ENCODE data around the gene RPS6KC1.

RPS6KC1 gene

DNA sequence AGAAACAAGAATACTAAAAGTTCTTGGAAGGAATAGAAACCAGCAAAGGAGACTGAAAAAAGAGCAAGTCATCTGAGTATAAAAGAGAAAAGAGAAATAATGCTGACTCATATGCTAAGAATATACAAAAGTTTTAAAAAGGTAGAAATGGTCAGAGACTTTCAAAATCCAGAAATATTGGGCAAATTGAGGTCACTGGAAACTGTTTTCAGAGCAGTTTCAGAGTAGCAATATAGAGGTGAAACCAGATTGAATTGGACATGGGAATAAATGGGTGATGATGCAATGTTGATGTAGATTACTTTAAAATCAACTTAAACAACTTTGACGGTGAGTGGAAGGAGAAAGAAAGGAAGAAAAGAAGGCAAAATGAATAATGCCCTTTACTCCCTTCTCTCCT is 1.8 kb upstream of the RPS6KC1 start:
- Histone ChIP-seq H3K79me2 (ENCODE audit: insufficient read depth, low read length) (peaks cover 8% of the 10 kb centered on the region; the same call in 1 of the 2 replicates), H2AFZ (ENCODE audit: low read length) (no peak overlapping the region), H3K4me2 (ENCODE audit: low read depth, low read length, poor library complexity, severe bottlenecking) (no peak overlapping the region), H3K9me2 (replicated peaks; ENCODE audit: low read depth, low read length) (no peaks in the 10 kb centered on the region), H3K36me3 (ENCODE audit: insufficient read depth, low read length) (no peaks in the 10 kb centered on the region), H3K4me1 (ENCODE audit: insufficient read depth, low read length, poor library complexity, severe bottlenecking) (peaks cover 24% of the 10 kb centered on the region), H3K9ac (ENCODE audit: low read depth, low read length, poor library complexity, severe bottlenecking) (no peak overlapping the region), H3K4me3 (ENCODE audit: low read length, poor library complexity, severe bottlenecking) (no peak overlapping the region), H4K20me1 (ENCODE audit: insufficient read depth, low read length, poor library complexity, severe bottlenecking) (no peaks in the 10 kb centered on the region), H3K9me3 (ENCODE audit: insufficient read depth, low read depth, low read length) (peaks cover 6% of the 10 kb centered on the region; the same call in 1 of the 2 replicates), H3F3A (ENCODE audit: low read depth) (no peaks in the 10 kb centered on the region), H3K27me3 (ENCODE audit: insufficient read depth, low read length, poor library complexity, severe bottlenecking) (peaks cover 67% of the 10 kb centered on the region)
- TF ChIP-seq EZH2phosphoT487 (IDR thresholded peaks at IDR 0.05; ENCODE audit: borderline replicate concordance): no peak
- TF ChIP-seq CTCF (conservative IDR thresholded peaks at IDR 0.05; ENCODE audit: low read length): no peak

DNA sequence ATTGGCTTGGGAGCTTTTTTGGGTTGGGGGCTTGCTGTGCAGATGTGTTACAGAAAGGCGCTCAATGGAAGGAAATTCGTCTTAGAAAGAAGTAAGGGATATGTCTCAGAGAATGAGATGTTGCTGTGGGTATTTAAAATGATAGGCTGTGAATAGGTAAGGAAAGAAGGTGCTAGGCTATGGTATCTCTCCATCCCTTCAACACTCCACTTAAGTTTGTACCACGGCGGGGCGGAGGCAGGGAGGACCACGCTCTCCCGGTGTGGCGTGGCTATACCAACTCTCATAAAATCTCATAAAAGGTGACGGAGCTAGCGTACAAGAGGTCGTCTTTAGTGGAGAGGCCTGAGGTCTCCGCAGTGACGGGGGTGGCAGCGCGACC is 305 bp upstream of the RPS6KC1 start:
- no peaks in the 10 kb centered on the region for H3K9me2 ChIP-seq (replicated peaks; ENCODE audit: low read depth, low read length)
- no peaks in the 10 kb centered on the region for H3K36me3 ChIP-seq (ENCODE audit: insufficient read depth, low read length)
- H3K9me3 ChIP-seq (ENCODE audit: insufficient read depth, low read depth, low read length): peaks cover 6% of the 10 kb centered on the region; the same call in 1 of the 2 replicates
- peaks cover 52% of the 10 kb centered on the region for H3K27me3 ChIP-seq (ENCODE audit: insufficient read depth, low read length, poor library complexity, severe bottlenecking)
- peak overlapping the region; percentile 97 for H3K4me3 ChIP-seq (ENCODE audit: low read length, poor library complexity, severe bottlenecking)
- H3K79me2 ChIP-seq (ENCODE audit: insufficient read depth, low read length): peaks cover 12% of the 10 kb centered on the region
- no peaks in the 10 kb centered on the region for H4K20me1 ChIP-seq (ENCODE audit: insufficient read depth, low read length, poor library complexity, severe bottlenecking)
- TF ChIP-seq CTCF (conservative IDR thresholded peaks at IDR 0.05; ENCODE audit: low read length) (no peak), EZH2phosphoT487 (IDR thresholded peaks at IDR 0.05; ENCODE audit: borderline replicate concordance) (no peak)
- no peak overlapping the region for H3K9ac ChIP-seq (ENCODE audit: low read depth, low read length, poor library complexity, severe bottlenecking)
- H3K4me2 ChIP-seq (ENCODE audit: low read depth, low read length, poor library complexity, severe bottlenecking): peak overlapping the region; percentile 76
- H3F3A ChIP-seq (ENCODE audit: low read depth): no peaks in the 10 kb centered on the region
- H3K4me1 ChIP-seq (ENCODE audit: insufficient read depth, low read length, poor library complexity, severe bottlenecking): peaks cover 29% of the 10 kb centered on the region
- H2AFZ ChIP-seq (ENCODE audit: low read length): peak overlapping the region; percentile 100

DNA sequence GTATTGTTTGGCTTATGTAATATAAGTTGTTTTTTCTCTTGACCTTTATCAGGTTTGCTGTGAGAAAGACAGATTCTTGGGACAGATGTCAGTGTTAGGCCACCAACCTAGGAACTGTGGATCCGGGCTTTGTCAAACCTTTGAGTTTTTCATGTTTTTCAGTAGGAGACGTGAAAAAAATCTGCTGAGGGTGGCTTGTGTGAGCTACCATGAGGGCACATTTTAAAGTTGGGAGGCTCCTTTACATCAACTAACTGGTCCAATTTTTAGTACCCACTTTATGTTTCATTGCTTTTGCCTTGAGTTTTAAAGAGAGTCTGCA is 801 bp downstream of the RPS6KC1 start:
- TF ChIP-seq EZH2phosphoT487 (IDR thresholded peaks at IDR 0.05; ENCODE audit: borderline replicate concordance) (no peak), CTCF (conservative IDR thresholded peaks at IDR 0.05; ENCODE audit: low read length) (no peak)
- Histone ChIP-seq H3K79me2 (ENCODE audit: insufficient read depth, low read length) (peaks cover 12% of the 10 kb centered on the region), H3K9me2 (replicated peaks; ENCODE audit: low read depth, low read length) (no peaks in the 10 kb centered on the region), H3K4me3 (ENCODE audit: low read length, poor library complexity, severe bottlenecking) (peak overlapping the region; percentile 97), H3K4me2 (ENCODE audit: low read depth, low read length, poor library complexity, severe bottlenecking) (peak overlapping the region; percentile 76), H3K9ac (ENCODE audit: low read depth, low read length, poor library complexity, severe bottlenecking) (peak overlapping the region; percentile 73), H3K27me3 (ENCODE audit: insufficient read depth, low read length, poor library complexity, severe bottlenecking) (peaks cover 41% of the 10 kb centered on the region), H3K9me3 (ENCODE audit: insufficient read depth, low read depth, low read length) (peaks cover 6% of the 10 kb centered on the region; the same call in 1 of the 2 replicates), H3K36me3 (ENCODE audit: insufficient read depth, low read length) (no peaks in the 10 kb centered on the region), H3K4me1 (ENCODE audit: insufficient read depth, low read length, poor library complexity, severe bottlenecking) (peaks cover 29% of the 10 kb centered on the region), H3F3A (ENCODE audit: low read depth) (no peaks in the 10 kb centered on the region), H4K20me1 (ENCODE audit: insufficient read depth, low read length, poor library complexity, severe bottlenecking) (no peaks in the 10 kb centered on the region), H2AFZ (ENCODE audit: low read length) (peak overlapping the region; percentile 100; the same call in 1 of the 2 replicates)

All from Loucy (cell line).